ENCODE results near the gene ERN1.
A peak's percentile ranks its signal among the peaks of the same experiment; 100 is the strongest.
"Not testable (repeated sequence)": the region's sequence is repeated elsewhere in the genome, so short reads cannot be mapped to it uniquely, and the experiment has no call there.

ERN1 gene

GRCh38 chr17:64129765-64130558 is at the start of gene ERN1:
ERN1 (minus strand) TSS chr17:64130144; CDS start chr17:64130029, 115 bp downstream.
- DNase-seq (ENCODE audit: low spot score) = peak; percentile 92

- DNase-seq (ENCODE audit: low spot score) = not testable (repeated sequence)
Observed at GRCh38 chr17:64179024-64179423, 49.1 kb upstream of the ERN1 start.

- no peak for DNase-seq (ENCODE audit: low spot score)
Observed at GRCh38 chr17:64178011-64178825, 48.3 kb upstream of the ERN1 start.

GRCh38 chr17:64177311-64178010 is 47.5 kb upstream of the ERN1 start:
- DNase-seq (ENCODE audit: low spot score) = no peak

- no peak for DNase-seq (ENCODE audit: low spot score)
Observed at GRCh38 chr17:64176556-64176955, 46.6 kb upstream of the ERN1 start.

- DNase-seq (ENCODE audit: low spot score) = no peak
Observed at GRCh38 chr17:64174686-64175456, 44.9 kb upstream of the ERN1 start.

GRCh38 chr17:64173646-64174045 is 43.7 kb upstream of the ERN1 start:
- DNase-seq (ENCODE audit: low spot score) = no peak

GRCh38 chr17:64172510-64172909 is 42.6 kb upstream of the ERN1 start:
- no peak for DNase-seq (ENCODE audit: low spot score)

GRCh38 chr17:64171041-64171440 is 41.1 kb upstream of the ERN1 start:
- no peak for DNase-seq (ENCODE audit: low spot score)

- no peak for DNase-seq (ENCODE audit: low spot score)
Observed at GRCh38 chr17:64170286-64170685, 40.3 kb upstream of the ERN1 start.

GRCh38 chr17:64167666-64168065 is 37.7 kb upstream of the ERN1 start:
- not testable (repeated sequence) for DNase-seq (ENCODE audit: low spot score)

- no peak for DNase-seq (ENCODE audit: low spot score)
Observed at GRCh38 chr17:64166876-64167275, 36.9 kb upstream of the ERN1 start.

- no peak for DNase-seq (ENCODE audit: low spot score)
Observed at GRCh38 chr17:64165347-64165746, 35.4 kb upstream of the ERN1 start.

- DNase-seq (ENCODE audit: low spot score) = no peak
Observed at GRCh38 chr17:64164596-64165285, 34.8 kb upstream of the ERN1 start.

GRCh38 chr17:64163468-64163867 is 33.5 kb upstream of the ERN1 start:
- no peak for DNase-seq (ENCODE audit: low spot score)

GRCh38 chr17:64162554-64162953 is 32.6 kb upstream of the ERN1 start:
- no peak for DNase-seq (ENCODE audit: low spot score)

GRCh38 chr17:64161380-64162176 is 31.6 kb upstream of the ERN1 start:
- no peak for DNase-seq (ENCODE audit: low spot score)

- no peak for DNase-seq (ENCODE audit: low spot score)
Observed at GRCh38 chr17:64160378-64160777, 30.4 kb upstream of the ERN1 start.

GRCh38 chr17:64158831-64159590 is 29.1 kb upstream of the ERN1 start:
- DNase-seq (ENCODE audit: low spot score) = no peak

GRCh38 chr17:64158406-64158805 is 28.5 kb upstream of the ERN1 start:
- DNase-seq (ENCODE audit: low spot score) = no peak

Measured in CD4-positive, alpha-beta T cell treated with Interleukin-6 at 100 ng/mL for 8 hours (primary cell).